GM18907 (cell line): ENCODE measurements around the gene PTPRQ.

Experiments used
- ATAC-seq: cut with Tn5 transposase; IDR thresholded peaks from one replicate; pipeline ENCODE4 v1.9.1; 2021; ENCODE audit warnings: mild to moderate bottlenecking, moderate library complexity; ENCODE audit not compliant: unreplicated experiment

PTPRQ gene

GRCh38 chr12:80717856-80718255 is 273.8 kb downstream of the PTPRQ start:
- ATAC-seq, result no peak

GRCh38 chr12:80720516-80720915 is 276.5 kb downstream of the PTPRQ start:
- no peak for ATAC-seq

- no peak for ATAC-seq
Measured at GRCh38 chr12:80721326-80721725, 277.3 kb downstream of the PTPRQ start.
